Measurements from ENCODE around the gene GMDS.

DNA sequence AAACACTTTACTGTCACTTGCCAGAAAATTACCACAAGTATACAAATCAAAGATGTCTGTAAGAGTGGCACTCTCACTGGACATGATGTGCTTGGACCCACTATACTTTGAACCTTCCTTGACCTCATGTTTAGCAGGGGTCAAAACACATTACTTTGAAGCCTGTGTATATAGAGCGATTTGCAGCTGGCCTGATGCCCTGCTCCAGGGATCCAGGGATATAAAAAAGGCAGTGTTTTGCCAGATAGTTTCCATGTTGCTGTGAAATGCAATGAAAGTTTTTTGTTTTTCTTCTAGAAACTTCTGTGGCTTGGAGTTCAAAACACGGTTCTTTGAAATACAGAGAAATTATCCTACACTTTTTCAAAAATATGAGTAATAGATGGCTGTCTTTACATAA lies 470.0 kb downstream of the GMDS start:
- TF ChIP-seq RARB (CRISPR knock-in tag; IDR thresholded peaks at IDR 0.05) (no peak), TCF4 (CRISPR knock-in tag; IDR thresholded peaks at IDR 0.05; ENCODE audit: borderline replicate concordance) (no peak), ZNF565 (CRISPR knock-in tag; conservative IDR thresholded peaks at IDR 0.05; ENCODE audit: low read depth) (no peak), ZC3H10 (CRISPR knock-in tag; IDR thresholded peaks at IDR 0.05) (no peak), ZNF8 (CRISPR knock-in tag; IDR thresholded peaks at IDR 0.05) (no peak), TOX (CRISPR knock-in tag; IDR thresholded peaks at IDR 0.05; ENCODE audit: borderline replicate concordance) (no peak), BACH2 (CRISPR knock-in tag; IDR thresholded peaks at IDR 0.05; ENCODE audit: borderline replicate concordance) (no peak), ESRRG (CRISPR knock-in tag; IDR thresholded peaks at IDR 0.05) (no peak)
- TF ChIP-seq, protein P1, sequence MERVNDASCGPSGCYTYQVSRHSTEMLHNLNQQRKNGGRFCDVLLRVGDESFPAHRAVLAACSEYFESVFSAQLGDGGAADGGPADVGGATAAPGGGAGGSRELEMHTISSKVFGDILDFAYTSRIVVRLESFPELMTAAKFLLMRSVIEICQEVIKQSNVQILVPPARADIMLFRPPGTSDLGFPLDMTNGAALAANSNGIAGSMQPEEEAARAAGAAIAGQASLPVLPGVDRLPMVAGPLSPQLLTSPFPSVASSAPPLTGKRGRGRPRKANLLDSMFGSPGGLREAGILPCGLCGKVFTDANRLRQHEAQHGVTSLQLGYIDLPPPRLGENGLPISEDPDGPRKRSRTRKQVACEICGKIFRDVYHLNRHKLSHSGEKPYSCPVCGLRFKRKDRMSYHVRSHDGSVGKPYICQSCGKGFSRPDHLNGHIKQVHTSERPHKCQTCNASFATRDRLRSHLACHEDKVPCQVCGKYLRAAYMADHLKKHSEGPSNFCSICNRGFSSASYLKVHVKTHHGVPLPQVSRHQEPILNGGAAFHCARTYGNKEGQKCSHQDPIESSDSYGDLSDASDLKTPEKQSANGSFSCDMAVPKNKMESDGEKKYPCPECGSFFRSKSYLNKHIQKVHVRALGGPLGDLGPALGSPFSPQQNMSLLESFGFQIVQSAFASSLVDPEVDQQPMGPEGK (CRISPR knock-in tag; IDR thresholded peaks at IDR 0.05; ENCODE audit: borderline replicate concordance) = no peak
- TF ChIP-seq, protein P2, sequence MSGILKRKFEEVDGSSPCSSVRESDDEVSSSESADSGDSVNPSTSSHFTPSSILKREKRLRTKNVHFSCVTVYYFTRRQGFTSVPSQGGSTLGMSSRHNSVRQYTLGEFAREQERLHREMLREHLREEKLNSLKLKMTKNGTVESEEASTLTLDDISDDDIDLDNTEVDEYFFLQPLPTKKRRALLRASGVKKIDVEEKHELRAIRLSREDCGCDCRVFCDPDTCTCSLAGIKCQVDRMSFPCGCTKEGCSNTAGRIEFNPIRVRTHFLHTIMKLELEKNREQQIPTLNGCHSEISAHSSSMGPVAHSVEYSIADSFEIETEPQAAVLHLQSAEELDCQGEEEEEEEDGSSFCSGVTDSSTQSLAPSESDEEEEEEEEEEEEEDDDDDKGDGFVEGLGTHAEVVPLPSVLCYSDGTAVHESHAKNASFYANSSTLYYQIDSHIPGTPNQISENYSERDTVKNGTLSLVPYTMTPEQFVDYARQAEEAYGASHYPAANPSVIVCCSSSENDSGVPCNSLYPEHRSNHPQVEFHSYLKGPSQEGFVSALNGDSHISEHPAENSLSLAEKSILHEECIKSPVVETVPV (CRISPR knock-in tag; IDR thresholded peaks at IDR 0.05) = no peak
- TF ChIP-seq, protein P3, sequence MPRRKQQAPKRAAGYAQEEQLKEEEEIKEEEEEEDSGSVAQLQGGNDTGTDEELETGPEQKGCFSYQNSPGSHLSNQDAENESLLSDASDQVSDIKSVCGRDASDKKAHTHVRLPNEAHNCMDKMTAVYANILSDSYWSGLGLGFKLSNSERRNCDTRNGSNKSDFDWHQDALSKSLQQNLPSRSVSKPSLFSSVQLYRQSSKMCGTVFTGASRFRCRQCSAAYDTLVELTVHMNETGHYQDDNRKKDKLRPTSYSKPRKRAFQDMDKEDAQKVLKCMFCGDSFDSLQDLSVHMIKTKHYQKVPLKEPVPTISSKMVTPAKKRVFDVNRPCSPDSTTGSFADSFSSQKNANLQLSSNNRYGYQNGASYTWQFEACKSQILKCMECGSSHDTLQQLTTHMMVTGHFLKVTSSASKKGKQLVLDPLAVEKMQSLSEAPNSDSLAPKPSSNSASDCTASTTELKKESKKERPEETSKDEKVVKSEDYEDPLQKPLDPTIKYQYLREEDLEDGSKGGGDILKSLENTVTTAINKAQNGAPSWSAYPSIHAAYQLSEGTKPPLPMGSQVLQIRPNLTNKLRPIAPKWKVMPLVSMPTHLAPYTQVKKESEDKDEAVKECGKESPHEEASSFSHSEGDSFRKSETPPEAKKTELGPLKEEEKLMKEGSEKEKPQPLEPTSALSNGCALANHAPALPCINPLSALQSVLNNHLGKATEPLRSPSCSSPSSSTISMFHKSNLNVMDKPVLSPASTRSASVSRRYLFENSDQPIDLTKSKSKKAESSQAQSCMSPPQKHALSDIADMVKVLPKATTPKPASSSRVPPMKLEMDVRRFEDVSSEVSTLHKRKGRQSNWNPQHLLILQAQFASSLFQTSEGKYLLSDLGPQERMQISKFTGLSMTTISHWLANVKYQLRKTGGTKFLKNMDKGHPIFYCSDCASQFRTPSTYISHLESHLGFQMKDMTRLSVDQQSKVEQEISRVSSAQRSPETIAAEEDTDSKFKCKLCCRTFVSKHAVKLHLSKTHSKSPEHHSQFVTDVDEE (CRISPR knock-in tag; IDR thresholded peaks at IDR 0.05) = no peak
- TF ChIP-seq, protein P4, sequence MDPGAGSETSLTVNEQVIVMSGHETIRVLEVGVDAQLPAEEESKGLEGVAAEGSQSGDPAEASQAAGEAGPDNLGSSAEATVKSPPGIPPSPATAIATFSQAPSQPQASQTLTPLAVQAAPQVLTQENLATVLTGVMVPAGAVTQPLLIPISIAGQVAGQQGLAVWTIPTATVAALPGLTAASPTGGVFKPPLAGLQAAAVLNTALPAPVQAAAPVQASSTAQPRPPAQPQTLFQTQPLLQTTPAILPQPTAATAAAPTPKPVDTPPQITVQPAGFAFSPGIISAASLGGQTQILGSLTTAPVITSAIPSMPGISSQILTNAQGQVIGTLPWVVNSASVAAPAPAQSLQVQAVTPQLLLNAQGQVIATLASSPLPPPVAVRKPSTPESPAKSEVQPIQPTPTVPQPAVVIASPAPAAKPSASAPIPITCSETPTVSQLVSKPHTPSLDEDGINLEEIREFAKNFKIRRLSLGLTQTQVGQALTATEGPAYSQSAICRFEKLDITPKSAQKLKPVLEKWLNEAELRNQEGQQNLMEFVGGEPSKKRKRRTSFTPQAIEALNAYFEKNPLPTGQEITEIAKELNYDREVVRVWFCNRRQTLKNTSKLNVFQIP (CRISPR knock-in tag; IDR thresholded peaks at IDR 0.05; ENCODE audit: borderline replicate concordance, low read depth) = no peak
- TF ChIP-seq, protein P5, sequence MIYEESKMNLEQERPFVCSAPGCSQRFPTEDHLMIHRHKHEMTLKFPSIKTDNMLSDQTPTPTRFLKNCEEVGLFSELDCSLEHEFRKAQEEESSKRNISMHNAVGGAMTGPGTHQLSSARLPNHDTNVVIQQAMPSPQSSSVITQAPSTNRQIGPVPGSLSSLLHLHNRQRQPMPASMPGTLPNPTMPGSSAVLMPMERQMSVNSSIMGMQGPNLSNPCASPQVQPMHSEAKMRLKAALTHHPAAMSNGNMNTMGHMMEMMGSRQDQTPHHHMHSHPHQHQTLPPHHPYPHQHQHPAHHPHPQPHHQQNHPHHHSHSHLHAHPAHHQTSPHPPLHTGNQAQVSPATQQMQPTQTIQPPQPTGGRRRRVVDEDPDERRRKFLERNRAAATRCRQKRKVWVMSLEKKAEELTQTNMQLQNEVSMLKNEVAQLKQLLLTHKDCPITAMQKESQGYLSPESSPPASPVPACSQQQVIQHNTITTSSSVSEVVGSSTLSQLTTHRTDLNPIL (CRISPR knock-in tag; IDR thresholded peaks at IDR 0.05; ENCODE audit: low read depth) = no peak

Measured in SK-N-SH treated with all-trans-retinoic acid at 6 μM for 48 hours (cell line).